Activated naive CD8-positive, alpha-beta T cell treated with anti-CD3 and anti-CD28 coated beads, Interleukin-2, amount 50 U/mL, for 16 hours (primary cell): ENCODE measurements around the gene ELAC1.
"Not testable (repeated sequence)": the region's sequence is repeated elsewhere in the genome, so short reads cannot be mapped to it uniquely, and the experiment has no call there.

Experiments
- DNase-seq: peaks from one replicate; pipeline ENCODE4 v3.0.0-alpha.2; 2020; ENCODE audit warnings: low read depth, low spot score

Gene ELAC1

DNA sequence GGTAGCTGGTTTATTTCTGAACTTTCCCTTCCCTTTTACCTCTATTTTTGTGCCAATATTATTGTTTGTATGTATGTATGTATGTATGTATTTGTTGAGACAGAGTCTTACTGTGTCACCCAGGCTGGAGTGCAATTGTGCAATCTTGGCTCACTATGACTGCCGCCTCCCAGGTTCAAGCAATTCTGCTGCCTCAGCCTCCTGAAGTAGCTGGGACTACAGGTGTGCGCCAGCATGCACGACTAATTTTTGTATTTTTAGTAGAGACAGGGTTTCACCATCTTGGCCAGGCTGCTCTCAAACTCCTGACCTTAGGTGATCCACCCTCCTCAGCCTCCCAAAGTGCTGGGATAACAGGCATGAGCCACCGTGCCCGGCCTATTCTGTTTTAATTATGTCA, 4.6 kb downstream of the ELAC1 start:
- not testable (repeated sequence) for DNase-seq

- DNase-seq: no peak
Measured at GRCh38 chr18:50973367-50974126, 5.7 kb downstream of the ELAC1 start.

GRCh38 chr18:50977037-50977760, 9.4 kb downstream of the ELAC1 start:
- no peak for DNase-seq

DNA sequence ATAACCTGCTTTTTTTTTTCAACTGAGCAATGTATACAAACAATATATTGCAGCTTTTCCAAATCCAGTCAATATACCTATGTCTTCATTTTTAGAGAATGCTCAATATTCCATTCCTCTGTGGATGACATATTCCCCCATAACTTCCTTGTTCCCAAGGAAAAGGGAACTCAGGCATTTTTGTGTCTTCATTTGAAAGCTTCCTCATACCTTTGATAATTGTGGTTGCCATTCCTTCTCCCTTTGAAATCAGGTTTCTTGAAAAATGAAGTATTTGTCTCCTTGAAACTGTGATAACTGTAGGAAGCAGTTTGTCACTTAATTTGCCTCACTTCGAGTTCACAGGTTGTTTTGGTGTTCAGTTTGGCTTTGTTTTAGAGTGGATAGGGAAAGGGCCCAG, 13.5 kb downstream of the ELAC1 start:
- no peak for DNase-seq

GRCh38 chr18:50982086-50982801, 14.4 kb downstream of the ELAC1 start:
- no peak for DNase-seq

- DNase-seq: no peak
Measured at GRCh38 chr18:50982802-50983179, 15.0 kb downstream of the ELAC1 start.

DNA sequence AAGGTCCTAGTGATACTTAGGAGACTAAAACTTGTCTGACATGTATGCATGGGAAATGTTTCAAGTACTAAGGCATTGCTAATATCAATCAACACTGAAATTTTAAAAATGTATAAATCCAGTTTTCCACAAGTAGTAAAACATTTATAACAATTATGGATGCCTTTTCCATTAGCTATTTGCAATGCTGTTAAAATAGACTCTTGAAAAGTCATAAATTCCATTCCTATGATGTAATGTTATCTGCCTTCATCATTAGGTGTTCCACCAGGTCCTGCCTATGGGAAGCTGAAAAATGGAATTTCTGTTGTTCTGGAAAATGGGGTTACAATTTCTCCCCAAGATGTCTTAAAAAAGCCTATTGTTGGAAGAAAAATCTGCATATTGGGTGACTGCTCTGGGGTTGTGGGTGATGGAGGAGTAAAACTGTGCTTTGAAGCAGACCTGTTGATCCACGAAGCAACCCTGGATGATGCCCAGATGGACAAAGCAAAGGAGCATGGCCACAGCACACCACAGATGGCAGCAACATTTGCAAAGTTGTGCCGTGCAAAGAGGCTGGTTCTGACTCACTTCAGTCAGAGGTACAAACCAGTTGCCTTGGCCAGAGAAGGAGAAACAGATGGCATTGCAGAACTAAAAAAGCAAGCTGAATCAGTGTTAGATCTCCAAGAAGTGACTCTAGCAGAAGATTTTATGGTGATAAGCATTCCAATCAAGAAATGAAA, 18.7 kb downstream of the ELAC1 start:
- no peak for DNase-seq

GRCh38 chr18:50987261-50987660, 19.4 kb downstream of the ELAC1 start:
- no peak for DNase-seq

DNA sequence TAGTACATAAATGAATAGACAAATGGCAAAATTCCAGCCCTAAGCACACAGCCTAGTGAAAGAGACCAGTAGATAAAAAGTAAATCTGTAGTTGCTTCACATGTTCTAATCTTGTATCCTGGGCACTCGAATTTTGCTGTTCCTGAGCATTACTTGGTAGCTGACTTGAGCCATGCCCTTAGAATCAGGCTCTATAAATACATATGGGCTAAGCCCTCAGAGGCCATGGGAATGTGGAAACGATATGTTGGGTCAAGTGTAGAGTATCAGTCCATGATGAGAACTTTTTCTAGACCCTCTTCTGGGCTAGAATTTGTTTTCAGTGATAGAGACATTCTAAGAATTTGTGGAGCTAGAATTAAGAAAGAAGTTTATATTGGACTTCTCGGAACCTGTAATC, 21.9 kb downstream of the ELAC1 start:
- DNase-seq: no peak

- DNase-seq: no peak
Measured at GRCh38 chr18:50992351-50992762, 24.5 kb downstream of the ELAC1 start.

GRCh38 chr18:50994031-50994430, 26.2 kb downstream of the ELAC1 start:
- no peak for DNase-seq

DNA sequence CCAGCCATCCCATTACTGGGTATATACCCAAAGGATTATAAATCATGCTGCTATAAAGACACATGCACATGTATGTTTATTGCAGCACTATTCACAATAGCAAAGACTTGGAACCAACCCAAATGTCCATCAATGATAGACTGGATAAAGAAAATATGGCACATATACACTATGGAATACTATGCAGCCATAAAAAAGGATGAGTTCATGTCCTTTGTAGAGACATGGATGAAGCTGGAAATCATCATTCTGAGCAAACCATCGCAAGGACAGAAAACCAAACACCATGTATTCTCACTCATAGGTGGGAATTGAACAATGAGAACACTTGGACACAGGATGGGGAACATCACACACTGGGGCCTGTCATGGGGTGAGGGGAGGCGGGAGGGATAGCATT, 35.3 kb downstream of the ELAC1 start:
- not testable (repeated sequence) for DNase-seq

- no peak for DNase-seq
Measured at GRCh38 chr18:51006061-51006818, 38.4 kb downstream of the ELAC1 start.

- DNase-seq: no peak
Measured at GRCh38 chr18:51006948-51007789, 39.3 kb downstream of the ELAC1 start.

- DNase-seq: no peak
Measured at GRCh38 chr18:51007790-51008139, 39.9 kb downstream of the ELAC1 start.

DNA sequence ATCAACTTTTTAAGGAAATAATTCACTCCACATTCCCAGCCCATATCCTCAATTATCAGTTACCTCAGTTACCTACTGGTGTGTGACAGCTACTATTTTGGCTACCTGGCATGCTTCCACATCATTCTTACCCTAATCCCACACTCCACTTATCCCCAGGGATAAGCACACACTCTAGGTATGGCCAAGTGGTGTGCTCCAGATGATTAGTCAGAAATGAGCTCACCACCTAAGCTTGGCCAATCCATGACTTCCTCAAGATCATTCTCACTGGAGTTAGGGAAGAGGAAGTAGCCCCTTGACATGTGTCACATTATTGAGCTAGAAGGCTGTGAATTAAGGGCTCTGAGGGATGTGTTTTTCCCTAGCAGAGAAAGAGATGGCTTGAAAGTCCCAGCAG, 41.2 kb downstream of the ELAC1 start:
- DNase-seq: no peak

- DNase-seq: no peak
Measured at GRCh38 chr18:51010218-51010617, 42.4 kb downstream of the ELAC1 start.

- no peak for DNase-seq
Measured at GRCh38 chr18:51011709-51012108, 43.9 kb downstream of the ELAC1 start.

DNA sequence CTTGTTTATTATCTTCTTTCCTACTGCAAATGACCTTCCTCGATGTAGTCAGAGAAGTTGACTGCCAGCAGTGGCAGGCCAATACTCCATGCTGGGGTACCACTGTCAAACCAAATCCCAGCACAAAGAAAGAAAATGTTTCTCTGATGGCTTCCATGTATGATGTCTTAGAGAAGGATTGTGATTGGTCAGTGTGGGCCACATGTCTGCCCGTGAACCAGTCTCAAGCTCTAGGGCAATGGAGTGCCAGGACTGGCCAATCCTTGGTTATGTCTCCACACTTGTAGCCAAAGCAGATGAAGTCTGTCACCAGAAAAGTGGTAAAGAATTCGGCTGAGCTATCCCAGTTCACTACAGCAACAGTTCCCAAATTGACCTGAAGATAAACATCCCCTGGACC, 44.6 kb downstream of the ELAC1 start:
- no peak for DNase-seq

DNA sequence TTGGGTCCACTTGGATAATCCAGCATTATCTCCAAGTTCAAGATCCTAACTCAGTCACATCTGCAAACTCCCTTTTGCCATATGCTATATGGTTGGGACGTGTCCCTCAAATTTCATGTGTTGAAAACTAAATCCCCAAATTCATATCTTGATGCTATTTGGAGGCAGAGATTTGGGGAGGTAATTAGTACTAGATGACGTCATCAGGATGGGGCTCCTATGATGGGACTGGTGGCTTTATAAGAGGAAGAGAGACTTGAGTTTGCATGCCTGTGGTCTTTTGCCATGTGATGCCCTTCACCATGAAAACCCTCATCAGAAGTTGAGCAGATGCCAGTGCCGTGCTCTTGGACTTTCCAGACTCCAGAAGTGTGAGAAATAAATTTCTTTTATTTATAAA, 45.4 kb downstream of the ELAC1 start:
- no peak for DNase-seq
